Stomach (tissue), 4 donors: ENCODE results near the gene GZMA.

Experiments
- EP300 ChIP-seq: sonication (generic); formaldehyde crosslinking; IDR thresholded peaks from one replicate; pipeline ENCODE4 v1.6.1; 2017; ENCODE audit warnings: antibody characterized with exemption
- POLR2A ChIP-seq, 4 donors: fragments of 450-650 bp; IDR thresholded peaks; one replicate each; pipeline ENCODE4 v1.6.1; 2016; ENCODE audit warnings: antibody characterized with exemption in 4 of 4, control low read depth in 2 of 4, mild to moderate bottlenecking in 1 of 4, moderate library complexity in 1 of 4
- POLR2AphosphoS5 ChIP-seq, 3 donors: sonication (generic); formaldehyde crosslinking; IDR thresholded peaks; one replicate each; pipeline ENCODE4 v1.6.1; 2016; ENCODE audit warnings: antibody characterized with exemption in 3 of 3
- TF ChIP-seq, protein P1 (sequence below), 7 experiments: fragments of 450-650 bp in 4 of 7; fragments of 200-600 bp in 3 of 7; sonication (generic) in 3 of 7; IDR thresholded peaks; one replicate each; pipeline ENCODE4 v1.5.1; 2016 to 2019; ENCODE audit warnings: antibody characterized with exemption in 7 of 7, control low read depth in 2 of 7, mild to moderate bottlenecking in 1 of 7

DNA sequence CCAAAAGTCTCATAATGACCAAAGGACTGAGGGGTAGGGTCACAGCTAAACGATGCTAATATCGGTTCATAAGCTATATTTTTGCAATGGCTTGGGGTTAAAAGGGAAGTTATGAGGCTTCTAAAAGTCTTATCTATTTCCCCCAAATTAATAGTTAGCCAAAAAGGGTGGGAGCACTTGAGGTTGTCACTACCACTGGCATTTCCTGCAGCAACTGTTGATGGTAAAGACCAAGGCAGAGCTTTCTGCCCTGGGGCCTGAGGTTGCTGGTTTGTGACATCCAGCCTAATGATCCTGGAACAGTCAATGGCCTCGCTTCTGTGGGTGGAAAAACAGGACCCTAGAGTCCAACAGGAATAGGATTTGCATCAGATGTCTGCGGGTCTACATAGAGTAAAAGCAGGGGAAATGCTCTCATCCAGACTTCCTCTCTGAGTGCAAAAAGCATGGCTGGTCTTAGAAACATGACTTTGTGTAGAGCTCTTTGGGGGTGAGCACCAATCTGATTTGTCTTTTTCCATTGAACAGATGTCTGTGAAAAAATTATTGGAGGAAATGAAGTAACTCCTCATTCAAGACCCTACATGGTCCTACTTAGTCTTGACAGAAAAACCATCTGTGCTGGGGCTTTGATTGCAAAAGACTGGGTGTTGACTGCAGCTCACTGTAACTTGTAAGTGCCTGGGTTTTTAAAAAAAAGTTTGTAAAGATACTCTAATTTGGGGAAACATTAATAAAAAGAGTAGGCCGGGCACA lies 2.7 kb downstream of the GZMA start:
- no peak for TF ChIP-seq EP300
- TF ChIP-seq, protein P1, sequence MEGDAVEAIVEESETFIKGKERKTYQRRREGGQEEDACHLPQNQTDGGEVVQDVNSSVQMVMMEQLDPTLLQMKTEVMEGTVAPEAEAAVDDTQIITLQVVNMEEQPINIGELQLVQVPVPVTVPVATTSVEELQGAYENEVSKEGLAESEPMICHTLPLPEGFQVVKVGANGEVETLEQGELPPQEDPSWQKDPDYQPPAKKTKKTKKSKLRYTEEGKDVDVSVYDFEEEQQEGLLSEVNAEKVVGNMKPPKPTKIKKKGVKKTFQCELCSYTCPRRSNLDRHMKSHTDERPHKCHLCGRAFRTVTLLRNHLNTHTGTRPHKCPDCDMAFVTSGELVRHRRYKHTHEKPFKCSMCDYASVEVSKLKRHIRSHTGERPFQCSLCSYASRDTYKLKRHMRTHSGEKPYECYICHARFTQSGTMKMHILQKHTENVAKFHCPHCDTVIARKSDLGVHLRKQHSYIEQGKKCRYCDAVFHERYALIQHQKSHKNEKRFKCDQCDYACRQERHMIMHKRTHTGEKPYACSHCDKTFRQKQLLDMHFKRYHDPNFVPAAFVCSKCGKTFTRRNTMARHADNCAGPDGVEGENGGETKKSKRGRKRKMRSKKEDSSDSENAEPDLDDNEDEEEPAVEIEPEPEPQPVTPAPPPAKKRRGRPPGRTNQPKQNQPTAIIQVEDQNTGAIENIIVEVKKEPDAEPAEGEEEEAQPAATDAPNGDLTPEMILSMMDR (IDR thresholded peaks at IDR 0.05): no peak
- no peak for TF ChIP-seq POLR2A (IDR thresholded peaks at IDR 0.05)
- TF ChIP-seq POLR2AphosphoS5 (IDR thresholded peaks at IDR 0.05): no peak
